GM18517 (cell line): ENCODE measurements around the gene ADCYAP1R1.
"Not testable (repeated sequence)": the region's sequence is repeated elsewhere in the genome, so short reads cannot be mapped to it uniquely, and the experiment has no call there.

Experiments
- ATAC-seq: cut with Tn5 transposase; IDR thresholded peaks from one replicate; pipeline ENCODE4 v1.9.1; 2021; ENCODE audit warnings: mild to moderate bottlenecking, moderate library complexity; ENCODE audit not compliant: unreplicated experiment

ADCYAP1R1 gene

GRCh38 chr7:31126976-31127375 lies 74.9 kb downstream of the ADCYAP1R1 start:
- no peak for ATAC-seq

- no peak for ATAC-seq
Observed at GRCh38 chr7:31129067-31129466, 77.0 kb downstream of the ADCYAP1R1 start.

GRCh38 chr7:31133497-31133896 lies 81.4 kb downstream of the ADCYAP1R1 start:
- no peak for ATAC-seq

- peak; percentile 94 for ATAC-seq
Observed at GRCh38 chr7:31134246-31135188, 82.4 kb downstream of the ADCYAP1R1 start.

GRCh38 chr7:31137234-31137633 lies 85.1 kb downstream of the ADCYAP1R1 start:
- no peak for ATAC-seq

- ATAC-seq = no peak
Observed at GRCh38 chr7:31145339-31145738, 93.2 kb downstream of the ADCYAP1R1 start.

- ATAC-seq = no peak
Observed at GRCh38 chr7:31146030-31146429, 93.9 kb downstream of the ADCYAP1R1 start.

- ATAC-seq = no peak
Observed at GRCh38 chr7:31146538-31146937, 94.4 kb downstream of the ADCYAP1R1 start.

- ATAC-seq = no peak
Observed at GRCh38 chr7:31151849-31152248, 99.7 kb downstream of the ADCYAP1R1 start.

- ATAC-seq = not testable (repeated sequence)
Observed at GRCh38 chr7:31153318-31153717, 101.2 kb downstream of the ADCYAP1R1 start.

GRCh38 chr7:31160941-31161340 lies 108.8 kb downstream of the ADCYAP1R1 start:
- no peak for ATAC-seq
